ENCODE results near the gene WBP4.
A peak's percentile ranks its signal among the peaks of the same experiment; 100 is the strongest.

WBP4 gene

DNA sequence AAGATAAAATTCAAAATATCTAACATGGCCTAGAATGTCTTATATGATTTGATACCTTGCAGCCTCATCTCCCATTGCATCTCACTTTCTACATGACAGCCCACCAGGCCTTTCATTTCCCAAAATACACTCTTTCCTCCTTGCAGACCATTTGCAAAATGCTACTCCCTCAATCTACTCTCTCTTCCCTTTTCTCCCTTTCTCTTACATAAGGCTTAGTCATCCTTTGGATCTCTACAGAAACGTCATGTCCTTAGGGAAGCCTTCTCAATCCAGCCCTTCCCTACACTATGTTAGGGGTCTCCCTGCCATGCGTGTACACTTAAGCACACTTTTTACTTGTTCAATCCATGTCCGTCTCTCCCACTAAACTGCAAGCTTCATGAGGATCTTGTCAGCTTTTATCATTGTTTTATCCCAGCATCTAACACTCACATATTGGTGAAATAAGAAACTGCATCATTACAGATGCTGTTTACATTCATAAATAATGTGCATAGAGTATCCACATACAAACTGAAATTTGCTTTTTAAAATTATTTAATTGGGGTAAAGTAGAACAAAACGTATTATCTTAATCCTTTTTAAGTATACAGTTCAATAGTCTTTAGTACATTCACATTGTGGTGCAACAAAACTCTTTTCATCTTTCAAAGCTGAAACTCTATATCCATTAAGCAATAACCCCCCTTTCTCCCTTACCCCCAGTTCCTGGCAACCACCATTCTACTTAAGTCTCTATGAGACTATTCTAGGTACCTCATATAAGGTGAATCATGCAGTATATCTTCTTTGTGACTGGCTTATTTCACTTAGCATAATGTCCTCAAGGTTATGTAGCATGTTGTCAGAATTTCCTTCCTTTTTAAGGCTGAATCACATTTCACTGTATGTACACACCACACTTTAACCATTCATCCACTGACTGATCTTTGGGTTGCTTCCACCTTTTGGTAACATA, 11.5 kb upstream of the WBP4 start:
- TF ChIP-seq, protein P1, sequence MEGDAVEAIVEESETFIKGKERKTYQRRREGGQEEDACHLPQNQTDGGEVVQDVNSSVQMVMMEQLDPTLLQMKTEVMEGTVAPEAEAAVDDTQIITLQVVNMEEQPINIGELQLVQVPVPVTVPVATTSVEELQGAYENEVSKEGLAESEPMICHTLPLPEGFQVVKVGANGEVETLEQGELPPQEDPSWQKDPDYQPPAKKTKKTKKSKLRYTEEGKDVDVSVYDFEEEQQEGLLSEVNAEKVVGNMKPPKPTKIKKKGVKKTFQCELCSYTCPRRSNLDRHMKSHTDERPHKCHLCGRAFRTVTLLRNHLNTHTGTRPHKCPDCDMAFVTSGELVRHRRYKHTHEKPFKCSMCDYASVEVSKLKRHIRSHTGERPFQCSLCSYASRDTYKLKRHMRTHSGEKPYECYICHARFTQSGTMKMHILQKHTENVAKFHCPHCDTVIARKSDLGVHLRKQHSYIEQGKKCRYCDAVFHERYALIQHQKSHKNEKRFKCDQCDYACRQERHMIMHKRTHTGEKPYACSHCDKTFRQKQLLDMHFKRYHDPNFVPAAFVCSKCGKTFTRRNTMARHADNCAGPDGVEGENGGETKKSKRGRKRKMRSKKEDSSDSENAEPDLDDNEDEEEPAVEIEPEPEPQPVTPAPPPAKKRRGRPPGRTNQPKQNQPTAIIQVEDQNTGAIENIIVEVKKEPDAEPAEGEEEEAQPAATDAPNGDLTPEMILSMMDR (conservative IDR thresholded peaks at IDR 0.05; ENCODE audit: low read depth, low read length): no peak
- no peak overlapping the region for H3K4me2 ChIP-seq
- no peaks in the 10 kb centered on the region for H3K36me3 ChIP-seq (ENCODE audit: insufficient read depth)
- H3K4me3 ChIP-seq (IDR thresholded peaks at IDR 0.05; ENCODE audit: insufficient read depth, low read depth, low read length): no peak overlapping the region
- no peak overlapping the region for H2AFZ ChIP-seq (ENCODE audit: low read depth)
- peaks cover 21% of the 10 kb centered on the region for H3K4me1 ChIP-seq (ENCODE audit: low read depth, poor library complexity, severe bottlenecking)
- H3K27me3 ChIP-seq (ENCODE audit: insufficient read depth, low read depth): no peaks in the 10 kb centered on the region
- H4K20me1 ChIP-seq (ENCODE audit: insufficient read depth): no peaks in the 10 kb centered on the region
- no peak overlapping the region for H3K27ac ChIP-seq
- no peak overlapping the region for H3K9ac ChIP-seq
- H3K79me2 ChIP-seq (ENCODE audit: insufficient read depth, low read depth): peaks cover 50% of the 10 kb centered on the region

DNA sequence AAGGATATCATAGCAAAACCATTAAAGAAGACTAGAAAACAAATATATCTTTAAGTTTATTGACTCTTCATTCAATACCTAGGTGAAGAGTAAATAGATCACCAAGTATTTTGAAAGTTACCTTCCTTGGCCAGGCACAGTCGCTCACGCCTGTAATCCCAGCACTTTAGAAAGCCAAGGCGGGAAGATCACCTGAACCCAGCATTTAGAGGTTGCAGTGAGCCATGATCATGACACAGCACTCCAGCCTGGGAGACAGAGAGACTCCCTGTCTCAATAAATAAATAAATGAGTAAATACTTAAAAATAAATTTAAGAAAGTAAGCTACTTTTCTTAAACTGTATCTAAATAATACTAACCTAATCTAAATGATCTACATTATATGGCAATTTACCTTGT, 8.9 kb upstream of the WBP4 start:
- Histone ChIP-seq H2AFZ (ENCODE audit: low read depth) (no peak overlapping the region), H3K4me2 (no peak overlapping the region), H3K9ac (no peak overlapping the region), H4K20me1 (ENCODE audit: insufficient read depth) (no peaks in the 10 kb centered on the region), H3K27ac (no peak overlapping the region), H3K4me1 (ENCODE audit: low read depth, poor library complexity, severe bottlenecking) (peaks cover 39% of the 10 kb centered on the region), H3K27me3 (ENCODE audit: insufficient read depth, low read depth) (no peaks in the 10 kb centered on the region), H3K4me3 (IDR thresholded peaks at IDR 0.05; ENCODE audit: insufficient read depth, low read depth, low read length) (no peak overlapping the region), H3K36me3 (ENCODE audit: insufficient read depth) (no peaks in the 10 kb centered on the region), H3K79me2 (ENCODE audit: insufficient read depth, low read depth) (peaks cover 77% of the 10 kb centered on the region)
- TF ChIP-seq, protein P1 (conservative IDR thresholded peaks at IDR 0.05; ENCODE audit: low read depth, low read length): no peak

DNA sequence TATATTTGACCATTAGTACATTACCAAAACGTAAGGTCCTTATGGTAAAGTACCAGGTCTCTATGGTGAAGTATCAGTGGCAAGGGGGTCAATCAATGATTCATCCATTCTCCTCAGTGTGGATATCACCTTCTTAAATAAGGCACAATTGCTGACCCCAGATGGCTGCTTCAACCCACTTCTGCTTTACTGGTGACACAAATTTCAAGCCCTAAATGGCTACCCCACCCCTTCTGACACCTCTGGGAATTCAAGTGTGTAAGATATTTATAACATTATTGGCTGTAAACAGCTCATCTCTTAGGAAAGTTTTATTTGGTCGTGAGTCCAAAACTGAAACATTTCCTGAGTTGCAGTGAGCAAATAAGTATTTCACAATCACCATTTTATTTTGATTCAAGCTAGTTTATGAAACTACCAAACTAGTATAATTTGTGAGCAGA, 7.9 kb upstream of the WBP4 start:
- Histone ChIP-seq H3K27me3 (ENCODE audit: insufficient read depth, low read depth) (no peaks in the 10 kb centered on the region), H3K4me1 (ENCODE audit: low read depth, poor library complexity, severe bottlenecking) (peaks cover 49% of the 10 kb centered on the region), H4K20me1 (ENCODE audit: insufficient read depth) (no peaks in the 10 kb centered on the region), H3K4me2 (peak overlapping the region; percentile 29; the same call in 1 of the 2 replicates), H3K36me3 (ENCODE audit: insufficient read depth) (no peaks in the 10 kb centered on the region), H3K4me3 (IDR thresholded peaks at IDR 0.05; ENCODE audit: insufficient read depth, low read depth, low read length) (no peak overlapping the region), H3K9ac (no peak overlapping the region), H3K27ac (no peak overlapping the region), H2AFZ (ENCODE audit: low read depth) (no peak overlapping the region), H3K79me2 (ENCODE audit: insufficient read depth, low read depth) (peaks cover 86% of the 10 kb centered on the region)
- TF ChIP-seq, protein P1 (conservative IDR thresholded peaks at IDR 0.05; ENCODE audit: low read depth, low read length): no peak

DNA sequence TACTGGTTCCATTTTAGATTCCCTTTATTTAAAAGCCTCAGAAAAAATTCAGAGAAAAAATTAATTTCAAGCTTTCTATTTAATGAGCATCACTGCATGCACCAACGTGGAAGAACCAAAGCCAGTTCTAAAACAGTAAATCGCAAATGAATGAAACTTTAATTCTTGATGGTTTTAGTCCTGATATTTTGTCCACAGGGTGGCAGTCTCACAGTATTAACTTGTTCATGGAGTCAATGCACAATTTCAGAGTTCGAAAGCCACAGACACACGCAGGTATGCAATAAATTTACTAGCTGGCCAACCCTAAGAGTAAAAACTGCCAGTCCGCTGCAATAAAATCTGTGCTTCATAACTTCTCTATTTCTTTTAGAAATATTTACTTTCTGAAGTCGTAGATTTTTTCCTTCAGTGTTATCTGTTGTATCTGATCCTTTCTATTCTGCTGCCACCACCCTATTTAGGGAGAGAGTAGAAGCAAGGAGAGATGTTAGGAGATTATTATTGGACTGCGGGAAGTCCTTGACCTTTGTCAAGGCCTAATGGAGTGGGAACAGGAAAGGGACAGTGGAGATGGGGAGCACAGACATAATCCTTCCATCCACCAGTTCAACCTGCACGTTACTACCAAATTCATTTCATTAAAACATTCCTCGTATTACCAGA, 7.0 kb upstream of the WBP4 start:
- no peak overlapping the region for H3K27ac ChIP-seq
- no peaks in the 10 kb centered on the region for H3K36me3 ChIP-seq (ENCODE audit: insufficient read depth)
- no peaks in the 10 kb centered on the region for H4K20me1 ChIP-seq (ENCODE audit: insufficient read depth)
- peak overlapping the region; percentile 29; the same call in 1 of the 2 replicates for H3K4me2 ChIP-seq
- H3K79me2 ChIP-seq (ENCODE audit: insufficient read depth, low read depth): peaks cover 88% of the 10 kb centered on the region
- peaks cover 51% of the 10 kb centered on the region for H3K4me1 ChIP-seq (ENCODE audit: low read depth, poor library complexity, severe bottlenecking)
- no peak overlapping the region for H3K9ac ChIP-seq
- no peak overlapping the region for H3K4me3 ChIP-seq (IDR thresholded peaks at IDR 0.05; ENCODE audit: insufficient read depth, low read depth, low read length)
- no peak overlapping the region for H2AFZ ChIP-seq (ENCODE audit: low read depth)
- TF ChIP-seq, protein P1 (conservative IDR thresholded peaks at IDR 0.05; ENCODE audit: low read depth, low read length): peak; percentile 55
- H3K27me3 ChIP-seq (ENCODE audit: insufficient read depth, low read depth): no peaks in the 10 kb centered on the region
